GM19239 (cell line): ENCODE results near the gene SMCP.

ENCODE experiments used
- DNase-seq: peaks from one replicate; pipeline ENCODE4 v3.0.0; 2011; ENCODE audit warnings: low spot score; ENCODE audit not compliant: insufficient read length
- FAIRE-seq: peaks from 2 replicates; lab custom pipeline; 2011; peaks lifted over from hg19 to GRCh38; lab: Jason Lieb, UNC

SMCP gene

GRCh38 chr1:152878042-152878441, at the start of gene SMCP:
Gene SMCP, plus strand, starts transcription at chr1:152878322. Its CDS starts 6,101 bp downstream, at chr1:152884423.
- FAIRE-seq (no peak), DNase-seq (no peak)

GRCh38 chr1:152836870-152837269, 41.3 kb upstream of the SMCP start:
- FAIRE-seq (no peak), DNase-seq (no peak)

- DNase-seq (no peak), FAIRE-seq (no peak)
These were observed 35.6 kb upstream of the SMCP start, which contains the start of gene LCE6A for GRCh38 chr1:152842556-152842955. Gene LCE6A, plus strand, starts transcription at chr1:152842856. Its CDS starts 665 bp downstream, at chr1:152843521.

- DNase-seq: no peak
- no peak for FAIRE-seq
These were observed 22.5 kb upstream of the SMCP start for GRCh38 chr1:152855661-152856060.

- no peak for FAIRE-seq
These were observed 20.1 kb upstream of the SMCP start for GRCh38 chr1:152858062-152858461.

GRCh38 chr1:152859696-152860095, 18.4 kb upstream of the SMCP start, which contains the start of gene LCE7A:
Gene LCE7A, plus strand, starts transcription at chr1:152859996. Its CDS starts 702 bp downstream, at chr1:152860698.
- DNase-seq (no peak), FAIRE-seq (no peak)

More at GRCh38 chr1:152858062-152858461, 20.1 kb upstream of the SMCP start:
- DNase-seq: no peak

- FAIRE-seq (no peak), DNase-seq (no peak)
These were observed 18.0 kb upstream of the SMCP start for GRCh38 chr1:152860129-152860528.

- FAIRE-seq (no peak), DNase-seq (no peak)
These were observed 16.7 kb upstream of the SMCP start for GRCh38 chr1:152861374-152861773.

GRCh38 chr1:152864443-152864842, 13.7 kb upstream of the SMCP start:
- FAIRE-seq: no peak

GRCh38 chr1:152866321-152866720, 11.8 kb upstream of the SMCP start:
- DNase-seq (no peak), FAIRE-seq (no peak)

More at GRCh38 chr1:152864443-152864842, 13.7 kb upstream of the SMCP start:
- DNase-seq: no peak

GRCh38 chr1:152869808-152870419, 8.2 kb upstream of the SMCP start:
- DNase-seq: peak; percentile 64
- peak; percentile 71 for FAIRE-seq

GRCh38 chr1:152870831-152871730, 7.0 kb upstream of the SMCP start:
- no peak for DNase-seq
- no peak for FAIRE-seq

- FAIRE-seq (no peak), DNase-seq (no peak)
These were observed 6.4 kb upstream of the SMCP start for GRCh38 chr1:152871731-152872126.

- DNase-seq (no peak), FAIRE-seq (no peak)
These were observed 4.6 kb upstream of the SMCP start for GRCh38 chr1:152873495-152873894.

GRCh38 chr1:152876827-152877226, 1.3 kb upstream of the SMCP start:
- no peak for DNase-seq
- FAIRE-seq: no peak

- no peak for DNase-seq
- FAIRE-seq: no peak
These were observed 1.6 kb downstream of the SMCP start for GRCh38 chr1:152879559-152880198.

- FAIRE-seq (no peak), DNase-seq (no peak)
These were observed 2.2 kb downstream of the SMCP start for GRCh38 chr1:152880316-152880715.

- DNase-seq (no peak), FAIRE-seq (no peak)
These were observed 2.8 kb downstream of the SMCP start for GRCh38 chr1:152880907-152881306.

- FAIRE-seq (no peak), DNase-seq (no peak)
These were observed 6.0 kb downstream of the SMCP start for GRCh38 chr1:152884085-152884484.

- FAIRE-seq: no peak
- no peak for DNase-seq
These were observed 6.4 kb downstream of the SMCP start for GRCh38 chr1:152884506-152884905.
